GM23248 (cell line): ENCODE data around the gene SIK2. TPM values are rescaled to one million over a fixed set of nuclear protein-coding genes. Genes with fewer than 3 reads are reported as not detected.
A peak's percentile ranks its signal among the peaks of the same experiment; 100 is the strongest.

ENCODE experiments used
- DNase-seq: peaks from one replicate; pipeline ENCODE4 v3.0.0-alpha.2; 2015
- H2AFZ ChIP-seq: fragments of 200-600 bp; sonication (generic); 2 replicates; pipeline ENCODE4 v1.6.1; 2016; ENCODE audit warnings: antibody characterized with exemption
- H3F3A ChIP-seq: fragments of 200-600 bp; sonication (generic); 2 replicates; pipeline ENCODE4 v1.6.1; 2016; ENCODE audit warnings: mild to moderate bottlenecking, antibody characterized with exemption, mixed run types; ENCODE audit not compliant: insufficient read depth
- H3K27ac ChIP-seq: fragments of 200-600 bp; sonication (generic); 2 replicates; pipeline ENCODE4 v1.5.1; 2016; ENCODE audit warnings: mild to moderate bottlenecking
- H3K27me3 ChIP-seq: fragments of 200-600 bp; sonication (generic); replicated peaks from 2 replicates; pipeline ENCODE4 v1.6.1; 2016; ENCODE audit warnings: mild to moderate bottlenecking; ENCODE audit not compliant: insufficient read depth
- H3K36me3 ChIP-seq: fragments of 200-600 bp; sonication (generic); 2 replicates; pipeline ENCODE4 v1.6.1; 2016; ENCODE audit warnings: low read depth, mild to moderate bottlenecking
- H3K4me1 ChIP-seq: fragments of 200-600 bp; sonication (generic); 2 replicates; pipeline ENCODE4 v1.6.1; 2016; ENCODE audit warnings: mild to moderate bottlenecking; ENCODE audit not compliant: insufficient read depth
- H3K4me2 ChIP-seq: fragments of 200-600 bp; sonication (generic); one replicate; pipeline ENCODE4 v1.6.1; 2016; ENCODE audit warnings: mild to moderate bottlenecking; ENCODE audit not compliant: unreplicated experiment
- H3K4me3 ChIP-seq: fragments of 200-600 bp; sonication (generic); 2 replicates; pipeline ENCODE4 v1.5.1; 2016; ENCODE audit warnings: mild to moderate bottlenecking
- H3K79me2 ChIP-seq: fragments of 200-600 bp; sonication (generic); 2 replicates; pipeline ENCODE4 v1.6.1; 2016; ENCODE audit warnings: mild to moderate bottlenecking; ENCODE audit not compliant: insufficient read depth
- H3K9ac ChIP-seq: fragments of 200-600 bp; sonication (generic); 2 replicates; pipeline ENCODE4 v1.6.1; 2016; ENCODE audit warnings: mild to moderate bottlenecking
- H3K9me2 ChIP-seq: fragments of 200-600 bp; sonication (generic); 2 replicates; pipeline ENCODE4 v1.6.1; 2016; ENCODE audit warnings: mixed run types, mild to moderate bottlenecking, moderate library complexity; ENCODE audit not compliant: insufficient read depth
- H3K9me3 ChIP-seq: fragments of 200-600 bp; sonication (generic); one replicate; pipeline ENCODE4 v1.6.1; 2017; ENCODE audit warnings: low read depth
- H4K20me1 ChIP-seq: fragments of 200-600 bp; sonication (generic); 2 replicates; pipeline ENCODE4 v1.6.0; 2016; ENCODE audit not compliant: insufficient read depth
- EZH2 ChIP-seq: fragments of 200-600 bp; sonication (generic); IDR thresholded peaks from 2 replicates; pipeline ENCODE4 v1.6.1; 2018; ENCODE audit warnings: antibody characterized with exemption, mild to moderate bottlenecking; ENCODE audit not compliant: insufficient read depth, poor library complexity, severe bottlenecking
- EZH2phosphoT487 ChIP-seq: fragments of 200-600 bp; sonication (generic); IDR thresholded peaks from 2 replicates; pipeline ENCODE4 v1.6.1; 2018; ENCODE audit warnings: antibody characterized with exemption, moderate library complexity, mild to moderate bottlenecking, low read depth; ENCODE audit not compliant: insufficient read depth
- WGBS, 2 experiments: methylation state at CpG; one replicate each; pipeline ENCODE4 v1.1.6; 2015 to 2017; ENCODE audit warnings: low lambda C conversion rate in 2 of 2, low coverage in 1 of 2; ENCODE audit errors: missing lambda C conversion rate in 2 of 2; 5-methylcytosine and 5-hydroxymethylcytosine counted together
- in situ Hi-C: fragments of 300-500 bp; cut with MboI; formaldehyde crosslinking; loops from 2 replicates; pipeline ENCODE4 v1.15.0; 2020
- polyA plus RNA-seq: library from polyadenylated mRNA; unstranded; fragments of >200 nt; fragmentation: Nextera tagmentation; extraction: Ambion mirVana; gene quantifications from 2 replicates; pipeline ENCODE4 v1.2.1, GENCODE V29; 2016
- total RNA-seq: library from RNA; depleted of rRNA; stranded (reverse); fragments of >200 nt; shearing (Covaris generic); gene quantifications from 2 replicates; pipeline ENCODE4 v1.2.3, GENCODE V29; 2014

SIK2 gene
- total and polyA plus RNA-seq, 2 experiments from 2014 or later = 5.9 to 14.8 TPM

GRCh38 chr11:111582163-111582562, 20.1 kb upstream of the SIK2 start:
- H3K79me2 ChIP-seq = no peaks in the 10 kb centered on the region
- H3K4me1 ChIP-seq = peaks cover 11% of the 10 kb centered on the region
- in situ Hi-C loops = no loop called here
- no peak overlapping the region for H3K9ac ChIP-seq
- DNase-seq = peak; percentile 32
- H3K27me3 ChIP-seq = no peaks in the 10 kb centered on the region
- H3K4me3 ChIP-seq = no peak overlapping the region
- H3K4me2 ChIP-seq = no peak overlapping the region
- peaks cover 5% of the 10 kb centered on the region; the same call in 1 of the 2 replicates for H3F3A ChIP-seq
- TF ChIP-seq EZH2 (no peak), EZH2phosphoT487 (no peak)
- no peak overlapping the region for H3K27ac ChIP-seq
- peak overlapping the region; percentile 23; the same call in 1 of the 2 replicates for H2AFZ ChIP-seq
- H4K20me1 ChIP-seq = no peaks in the 10 kb centered on the region
- H3K9me2 ChIP-seq = no peaks in the 10 kb centered on the region
- H3K36me3 ChIP-seq = no peaks in the 10 kb centered on the region
- H3K9me3 ChIP-seq = no peaks in the 10 kb centered on the region

DNA sequence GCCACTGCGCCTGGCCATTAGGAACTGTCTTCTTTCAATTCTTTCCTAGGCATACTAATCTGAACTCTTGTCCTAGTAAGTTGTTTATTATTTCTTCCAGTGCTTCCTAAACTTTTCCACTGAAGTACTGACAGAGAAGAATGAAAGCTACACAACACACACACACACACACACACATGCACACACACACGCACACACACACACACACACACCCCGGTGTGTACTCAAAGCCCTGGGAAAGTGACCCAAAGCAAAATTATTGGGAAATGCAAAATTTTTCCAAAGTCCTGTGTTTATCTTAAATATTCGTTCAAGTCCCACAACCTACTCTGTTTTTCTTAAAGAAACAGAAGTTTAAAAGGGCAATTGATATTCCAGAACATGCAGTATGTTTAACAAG, 19.4 kb upstream of the SIK2 start:
- no peaks in the 10 kb centered on the region for H4K20me1 ChIP-seq
- no peak for TF ChIP-seq EZH2phosphoT487
- no peak for DNase-seq
- no peaks in the 10 kb centered on the region for H3K9me2 ChIP-seq
- 51 to 54% methylated on average over 4 of the region's 4 CpGs for WGBS, 2 experiments
- no peaks in the 10 kb centered on the region for H3K79me2 ChIP-seq
- H3K9ac ChIP-seq = no peak overlapping the region
- in situ Hi-C loops = no loop called here
- no peak overlapping the region for H3K4me3 ChIP-seq
- H3K4me1 ChIP-seq = peaks cover 11% of the 10 kb centered on the region
- no peak overlapping the region for H3K4me2 ChIP-seq
- H3F3A ChIP-seq = peaks cover 5% of the 10 kb centered on the region; the same call in 1 of the 2 replicates
- H3K27me3 ChIP-seq = no peaks in the 10 kb centered on the region
- H3K27ac ChIP-seq = no peak overlapping the region
- H2AFZ ChIP-seq = no peak overlapping the region
- H3K9me3 ChIP-seq = no peaks in the 10 kb centered on the region
- H3K36me3 ChIP-seq = no peaks in the 10 kb centered on the region

DNA sequence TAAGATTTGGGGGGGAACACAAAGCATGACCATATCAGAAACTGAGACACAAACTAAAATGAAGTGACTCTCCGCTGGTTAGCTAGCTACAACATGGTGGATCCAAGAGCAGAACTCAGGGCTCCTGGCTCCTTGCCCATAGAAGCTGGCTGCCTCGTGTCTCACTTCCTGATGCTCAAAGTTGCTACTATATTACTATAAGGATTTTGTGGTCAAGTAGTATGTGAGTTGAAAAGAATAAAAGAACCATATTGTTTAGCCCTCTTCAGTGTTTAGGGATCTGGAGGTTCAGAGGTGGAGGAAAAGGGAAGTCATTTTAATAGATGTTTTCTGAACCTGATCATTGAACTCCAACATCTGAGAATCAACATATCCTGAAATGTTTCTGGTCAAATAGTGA, 16.9 kb upstream of the SIK2 start:
- 47 to 52% methylated on average over 2 of the region's 2 CpGs for WGBS, 2 experiments
- peak overlapping the region; percentile 11; the same call in 1 of the 2 replicates for H3K9ac ChIP-seq
- DNase-seq = peak; percentile 73

DNA sequence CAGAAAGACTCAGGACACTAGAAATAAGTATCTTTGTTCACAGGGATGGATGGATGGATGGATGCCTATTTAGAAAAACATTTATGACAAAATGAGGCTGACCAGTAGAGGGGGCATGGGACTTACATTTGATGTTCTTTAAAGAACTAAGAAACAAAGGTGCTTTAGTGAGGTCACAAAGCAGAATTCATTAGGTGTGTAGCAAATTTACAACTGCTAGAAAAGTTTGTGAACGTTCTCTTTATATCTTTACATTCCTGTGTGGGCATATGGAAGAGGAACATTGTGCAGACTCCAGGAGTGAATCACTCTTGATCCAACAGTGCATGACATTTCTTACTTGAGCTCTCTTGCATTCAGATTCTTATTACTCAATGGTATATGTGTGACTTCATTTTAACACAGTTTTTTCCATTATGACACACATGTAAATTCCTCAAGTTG, 15.8 kb upstream of the SIK2 start:
- Histone ChIP-seq H3K4me2 (no peak overlapping the region), H3F3A (peaks cover 5% of the 10 kb centered on the region; the same call in 1 of the 2 replicates), H3K4me3 (no peak overlapping the region), H3K9me3 (no peaks in the 10 kb centered on the region), H3K4me1 (peaks cover 11% of the 10 kb centered on the region), H3K9me2 (no peaks in the 10 kb centered on the region), H4K20me1 (no peaks in the 10 kb centered on the region), H3K9ac (no peak overlapping the region), H3K27ac (peak overlapping the region; percentile 66; the same call in 1 of the 2 replicates), H3K27me3 (no peaks in the 10 kb centered on the region), H3K36me3 (no peaks in the 10 kb centered on the region), H2AFZ (0 out of 2 replicates have a peak overlapping the region, but pooled peaks have one; percentile 7), H3K79me2 (no peaks in the 10 kb centered on the region)
- DNase-seq = peak; percentile 75
- TF ChIP-seq EZH2phosphoT487 = no peak
- TF ChIP-seq EZH2 = no peak
- 0 to 7% methylated on average over 1 of the region's 1 CpG for WGBS, 2 experiments
- in situ Hi-C loops = loop anchor here (5.0 kb wide), 1 partner anchor 181 kb away; the partner anchor contains the start of gene PPP2R1B

More for the DNA sequence above, 16.9 kb upstream of the SIK2 start:
- no peak for TF ChIP-seq EZH2phosphoT487
- TF ChIP-seq EZH2 = no peak
- Histone ChIP-seq H2AFZ (peak overlapping the region; percentile 55), H3K27ac (no peak overlapping the region), H3F3A (peaks cover 5% of the 10 kb centered on the region; the same call in 1 of the 2 replicates), H3K9me2 (no peaks in the 10 kb centered on the region), H3K9me3 (no peaks in the 10 kb centered on the region), H3K79me2 (no peaks in the 10 kb centered on the region), H3K4me2 (peak overlapping the region; percentile 22), H3K4me1 (peaks cover 11% of the 10 kb centered on the region), H3K36me3 (no peaks in the 10 kb centered on the region), H4K20me1 (no peaks in the 10 kb centered on the region), H3K4me3 (no peak overlapping the region), H3K27me3 (no peaks in the 10 kb centered on the region)
- in situ Hi-C loops = loop anchor here (5.0 kb wide), 1 partner anchor 182 kb away; the partner anchor contains the start of gene PPP2R1B
